Left cardiac atrium (tissue), 4 donors: ENCODE measurements around the gene IQSEC1. TPM values are rescaled to one million over a fixed set of nuclear protein-coding genes. Genes with fewer than 3 reads are reported as not detected.

Source experiments
- ATAC-seq, 2 donors: fragments of 200-7000 bp; cut with Tn5 transposase; one replicate each; pipeline ENCODE4 v1.9.1; 2020; ENCODE audit warnings: mild to moderate bottlenecking in 2 of 2, moderate library complexity in 2 of 2
- DNase-seq: peaks from one replicate; pipeline ENCODE4 v3.0.0-alpha.2; 2020
- intact Hi-C, 2 donors: fragments of 100-400 bp; cut with DNase I; formaldehyde crosslinking; loops; one replicate each; pipeline versions ENCODE4 v1.14.1 to v1.15.1; 2022 to 2023
- total RNA-seq, 2 donors: library from RNA; stranded (reverse); fragmentation: NEBNext Ultra II Directional; extraction: Animal tissue kit (Norgen Biotek cat#: 25700); gene quantifications; one replicate each; pipeline ENCODE4 v1.2.1, GENCODE V29; 2021
- donor health status: DM: no; HTN: yes; CAD: no.
- donor health status: DM: no; HTN: yes; CAD: no; lungs with severe emphysema.
- donor health status: DM: yes; HTN: yes; CAD: no.
- donor health status: Dilated cardiomyopathy.

Gene IQSEC1
- total RNA-seq, 2 donors from 2014 or later, result 58.8 to 73.7 TPM

DNA sequence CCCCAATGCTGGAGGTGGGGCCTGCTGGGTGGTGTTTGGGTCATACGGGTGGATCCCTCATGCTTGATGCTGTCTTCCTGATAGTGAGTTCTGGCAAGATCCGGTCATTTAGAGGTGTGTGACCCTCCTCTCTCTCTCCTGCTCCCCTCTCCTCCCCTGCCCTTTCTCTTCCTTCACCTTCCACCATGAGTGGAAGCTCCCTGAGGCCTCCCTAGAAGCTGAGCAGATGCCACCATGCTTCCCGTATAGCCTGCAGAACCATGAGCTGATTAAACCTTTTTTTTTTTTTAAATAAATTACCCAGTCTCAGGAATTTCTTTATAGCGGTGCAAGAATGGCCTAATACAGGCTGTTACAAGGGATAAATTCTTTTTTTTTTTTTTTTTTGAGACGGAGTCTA is 36.3 kb upstream of the IQSEC1 start:
- DNase-seq, result no peak
- no peak for ATAC-seq
- intact Hi-C loops, result no loop called here

DNA sequence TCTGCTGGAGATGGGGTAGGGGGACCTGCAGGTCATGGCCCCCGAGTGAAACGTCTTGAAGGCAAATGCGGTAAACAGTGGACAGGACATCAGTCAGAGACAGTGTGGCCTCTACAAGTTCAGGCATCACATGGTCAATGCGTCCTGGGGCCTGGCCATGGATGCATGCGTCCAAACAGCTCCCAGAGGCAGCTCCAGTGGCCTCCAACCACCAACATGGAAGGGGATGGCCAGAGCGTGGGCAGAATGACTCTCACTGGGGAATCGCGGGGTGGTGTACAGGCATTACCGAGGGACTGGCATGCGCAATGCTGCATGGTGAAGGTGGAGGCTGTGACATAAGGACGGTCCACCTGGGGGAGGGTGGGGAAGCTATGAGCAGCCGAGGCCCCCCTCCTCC is 35.6 kb upstream of the IQSEC1 start:
- ATAC-seq, result no peak
- intact Hi-C loops, result no loop called here
- peak; percentile 6 for DNase-seq

DNA sequence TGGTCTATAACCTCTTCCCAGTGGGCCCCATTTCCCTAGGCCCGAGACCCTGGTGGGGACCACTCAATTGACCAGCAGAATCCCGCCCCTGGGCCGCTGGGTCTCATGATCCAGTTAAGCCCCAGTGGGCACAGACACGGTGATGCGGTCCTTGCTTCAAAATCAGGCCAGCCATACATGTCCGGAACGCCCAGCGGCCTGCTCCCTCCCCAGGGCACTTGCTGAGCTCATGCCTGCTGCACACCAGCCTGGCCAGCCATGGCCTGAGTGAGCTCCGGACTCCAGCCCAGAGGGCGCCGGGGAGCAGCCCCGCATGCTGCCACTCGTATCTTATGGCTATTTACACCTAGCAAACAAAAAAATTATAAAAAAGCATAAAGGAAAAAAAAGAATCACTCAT is 34.4 kb upstream of the IQSEC1 start:
- no peak for ATAC-seq
- peak; percentile 15 for DNase-seq
- intact Hi-C loops, result no loop called here

DNA sequence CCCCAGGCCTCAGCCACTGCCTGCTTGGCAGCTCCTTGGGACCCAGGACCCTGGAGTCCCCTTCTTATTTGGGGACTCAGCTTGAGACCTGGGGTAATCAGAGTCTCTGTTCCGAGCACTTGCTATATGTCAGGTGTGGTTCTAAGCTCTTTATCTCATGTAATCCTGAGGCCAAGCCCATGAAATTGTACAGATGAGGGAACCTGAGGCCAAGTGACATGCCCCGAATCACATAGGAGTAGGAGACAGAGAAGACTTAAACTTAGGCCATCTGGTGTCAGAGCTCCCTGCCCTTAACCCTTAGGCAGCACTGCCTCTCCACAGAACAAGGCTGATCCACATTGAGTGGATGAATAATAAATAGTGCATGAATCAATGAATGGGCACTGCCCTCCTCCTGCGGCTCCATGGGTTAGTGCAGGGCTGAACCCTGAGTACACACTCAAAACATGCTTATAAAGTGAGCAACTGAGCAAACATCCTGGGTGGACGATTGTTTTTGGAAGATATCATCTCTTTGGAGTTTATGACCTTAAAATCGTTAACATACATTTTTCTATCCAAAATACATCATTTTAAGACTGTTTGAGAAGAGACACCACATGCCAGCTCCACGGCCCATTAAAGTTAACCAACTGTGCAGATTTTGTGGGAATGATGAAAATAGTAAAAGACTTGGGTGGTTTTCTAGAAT is 33.2 kb upstream of the IQSEC1 start:
- intact Hi-C loops, result no loop called here

DNA sequence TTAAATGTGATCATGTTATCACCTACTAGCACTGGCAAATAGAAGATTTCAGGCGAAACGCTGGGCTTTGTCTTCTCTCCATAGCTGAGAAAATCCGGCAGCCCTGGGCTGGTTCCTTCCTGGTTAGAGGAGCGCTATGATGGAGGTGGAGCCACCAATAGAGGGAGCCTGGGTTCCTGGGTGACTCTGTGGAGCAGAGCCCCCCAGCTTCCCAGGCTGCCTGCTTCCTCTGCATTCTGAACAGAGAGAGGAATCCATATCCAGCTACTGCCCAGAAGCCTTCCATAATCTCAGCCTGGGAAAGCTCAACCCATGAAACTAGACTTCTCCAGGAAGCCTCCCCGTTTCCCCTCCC is 32.6 kb upstream of the IQSEC1 start:
- ATAC-seq, result no peak
- intact Hi-C loops, result no loop called here
- DNase-seq, result peak; percentile 1

More for the DNA sequence above, 33.2 kb upstream of the IQSEC1 start:
- DNase-seq (peak; percentile 3), ATAC-seq (no peak)

DNA sequence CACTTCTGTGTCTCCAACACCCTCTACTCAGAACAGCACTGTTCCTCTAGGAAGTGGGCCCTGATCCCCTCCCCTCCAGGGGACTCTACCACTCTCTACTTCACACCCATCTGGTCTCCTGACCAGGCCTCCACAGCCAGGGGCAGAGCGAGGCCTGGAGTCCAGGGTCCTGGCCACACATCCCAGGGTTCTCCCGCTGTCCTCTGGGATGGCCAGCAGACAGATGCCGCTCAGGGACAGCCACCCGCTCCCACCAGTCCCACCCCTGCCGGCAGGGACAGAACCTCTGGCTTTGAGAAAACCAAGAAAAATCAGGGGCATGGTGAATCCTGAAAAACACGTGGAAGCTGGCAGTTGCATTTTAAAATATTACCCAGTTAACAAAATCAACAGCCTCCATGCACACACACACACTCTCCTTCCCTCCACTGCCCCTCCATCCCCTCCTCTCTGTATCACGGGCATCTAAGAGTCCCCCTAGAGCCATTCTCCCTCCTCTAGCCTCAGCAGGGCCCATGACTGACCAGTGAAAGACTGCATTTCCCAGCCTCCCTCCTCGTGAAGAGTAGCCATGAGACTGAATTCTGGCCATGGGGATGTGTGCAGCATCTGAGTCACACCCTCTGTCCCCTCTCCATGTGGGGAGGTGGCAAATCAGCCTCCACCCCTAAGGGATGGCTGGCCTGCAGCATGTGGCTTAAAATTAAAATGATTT is 32.1 kb upstream of the IQSEC1 start:
- DNase-seq (peak; percentile 3), ATAC-seq (no peak)
- intact Hi-C loops, result no loop called here

DNA sequence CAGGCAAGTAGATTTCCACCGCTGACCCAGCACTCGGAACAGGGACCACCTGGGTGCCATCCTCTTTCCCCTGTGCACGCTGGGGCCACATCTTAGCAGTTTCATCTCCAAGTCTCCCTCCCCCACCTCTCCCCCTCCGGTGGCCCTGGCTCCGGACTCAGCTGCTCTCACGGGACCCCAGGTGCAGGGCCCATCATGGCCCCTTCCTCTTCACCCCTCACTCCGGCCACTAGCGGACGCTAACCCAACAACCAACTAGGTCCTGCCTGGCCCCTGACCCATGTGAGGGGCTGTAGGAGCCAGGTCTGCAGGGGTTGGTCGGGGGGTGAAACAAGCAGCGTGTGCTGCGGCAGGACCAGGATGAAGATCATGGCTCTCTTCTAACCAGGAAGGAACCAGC is 31.3 kb upstream of the IQSEC1 start:
- DNase-seq (peak; percentile 6), ATAC-seq (no peak)
- intact Hi-C loops, result no loop called here

DNA sequence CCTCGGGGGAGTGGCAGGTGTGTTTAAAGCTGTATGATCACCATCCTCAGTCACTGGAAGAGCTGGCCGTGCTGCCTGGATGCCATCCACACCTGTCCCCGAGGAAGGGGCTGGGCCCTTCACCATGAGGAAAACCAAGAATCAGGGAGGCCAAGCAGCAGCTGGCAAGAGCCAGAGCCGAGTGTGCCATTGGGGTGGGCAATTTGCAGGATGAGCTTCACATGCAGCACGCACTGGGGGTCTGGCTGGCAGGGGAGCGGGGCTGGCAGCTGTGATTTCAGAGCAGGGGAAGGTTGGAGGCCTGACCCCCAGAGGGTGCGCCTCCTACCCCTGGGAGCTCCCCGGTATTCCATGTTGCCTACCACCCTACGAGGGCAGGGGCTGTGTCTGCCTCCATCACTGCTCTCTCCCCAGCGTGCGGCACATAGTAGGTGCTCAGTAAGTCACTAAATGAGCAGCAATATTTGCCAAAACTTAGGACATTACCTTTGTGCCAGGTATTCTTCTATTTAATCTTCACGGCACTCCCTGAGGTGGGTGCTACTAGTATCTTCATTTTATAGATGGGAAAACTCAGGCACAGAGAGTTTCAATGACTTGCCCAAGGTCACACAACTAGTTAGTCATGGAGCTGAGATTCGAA is 30.3 kb upstream of the IQSEC1 start:
- no peak for DNase-seq
- ATAC-seq, result no peak
- intact Hi-C loops, result no loop called here

DNA sequence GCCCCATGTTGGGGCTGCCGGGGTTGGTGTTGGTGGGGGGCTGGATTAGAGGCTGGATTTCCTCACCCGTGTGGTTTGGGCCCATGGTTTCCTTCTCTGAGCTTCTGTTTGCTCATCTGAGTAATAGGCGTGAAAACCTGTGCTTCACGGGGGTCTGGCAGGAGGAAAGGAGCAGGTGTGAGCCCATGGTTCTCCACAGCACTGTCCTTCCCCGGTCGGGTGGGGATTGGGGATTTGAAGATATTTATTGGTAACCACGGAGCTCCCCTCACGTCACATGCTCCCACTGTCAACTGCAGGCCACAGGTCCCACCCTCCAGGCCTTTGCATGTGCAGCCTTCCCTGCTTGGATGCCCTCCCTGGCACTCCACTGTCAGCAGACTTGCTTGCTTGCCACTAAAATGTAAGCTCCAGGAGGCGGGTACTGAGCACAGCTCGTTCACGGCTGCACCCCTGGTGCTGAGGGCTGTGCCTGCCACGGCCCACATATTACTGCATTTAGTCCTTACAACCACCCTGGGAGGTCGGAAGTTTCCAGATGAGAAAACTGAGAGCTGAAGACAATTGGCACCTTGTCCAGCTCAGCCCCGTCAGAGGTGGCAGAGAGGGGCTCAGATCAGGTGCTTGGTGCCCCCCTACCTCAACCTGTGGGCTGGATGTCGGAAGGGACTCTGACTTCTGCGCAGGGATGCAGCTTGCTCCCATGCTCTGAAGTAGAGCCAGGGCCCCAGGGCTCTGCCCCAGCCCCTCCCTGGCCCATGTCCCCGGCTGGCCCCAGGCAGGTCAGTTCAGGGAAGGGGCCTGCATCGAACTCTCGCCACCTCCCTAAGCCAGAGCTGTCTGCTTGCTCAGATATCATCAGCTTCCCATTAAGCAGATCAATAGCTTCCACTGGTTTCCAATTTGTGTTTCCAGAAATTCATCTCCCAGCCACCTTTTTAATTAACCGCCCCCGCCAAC is 29.4 kb upstream of the IQSEC1 start:
- intact Hi-C loops, result no loop called here
- peak in 1 of 2 donors; percentile 35 for ATAC-seq
- no peak for DNase-seq

DNA sequence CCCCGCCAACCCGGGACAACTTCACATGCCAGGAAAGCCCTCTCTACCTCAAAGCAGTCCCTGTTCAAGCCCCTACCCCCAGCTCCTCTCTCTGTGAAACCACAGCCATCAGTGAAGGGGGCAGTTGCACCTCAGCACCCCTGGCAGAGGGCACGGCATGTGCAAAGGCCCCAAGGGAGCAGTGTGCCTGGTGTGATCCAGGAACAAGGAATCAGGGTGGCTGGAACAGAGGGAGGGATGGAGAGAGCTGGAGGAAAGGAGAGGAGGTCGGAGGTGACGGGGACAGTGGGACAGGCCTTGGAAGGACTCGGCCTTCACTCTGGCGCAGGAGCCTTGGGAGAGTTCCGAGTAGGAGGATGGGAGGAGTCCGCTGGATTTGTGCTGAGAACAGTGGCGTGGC is 26.5 kb upstream of the IQSEC1 start:
- ATAC-seq (peak in 1 of 2 donors; percentile 79), DNase-seq (no peak)
- intact Hi-C loops, result loop anchor here in 1 of 2 donors (10.0 kb wide), 2 partner anchors 185 to 545 kb away; no protein-coding TSS in a partner anchor

DNA sequence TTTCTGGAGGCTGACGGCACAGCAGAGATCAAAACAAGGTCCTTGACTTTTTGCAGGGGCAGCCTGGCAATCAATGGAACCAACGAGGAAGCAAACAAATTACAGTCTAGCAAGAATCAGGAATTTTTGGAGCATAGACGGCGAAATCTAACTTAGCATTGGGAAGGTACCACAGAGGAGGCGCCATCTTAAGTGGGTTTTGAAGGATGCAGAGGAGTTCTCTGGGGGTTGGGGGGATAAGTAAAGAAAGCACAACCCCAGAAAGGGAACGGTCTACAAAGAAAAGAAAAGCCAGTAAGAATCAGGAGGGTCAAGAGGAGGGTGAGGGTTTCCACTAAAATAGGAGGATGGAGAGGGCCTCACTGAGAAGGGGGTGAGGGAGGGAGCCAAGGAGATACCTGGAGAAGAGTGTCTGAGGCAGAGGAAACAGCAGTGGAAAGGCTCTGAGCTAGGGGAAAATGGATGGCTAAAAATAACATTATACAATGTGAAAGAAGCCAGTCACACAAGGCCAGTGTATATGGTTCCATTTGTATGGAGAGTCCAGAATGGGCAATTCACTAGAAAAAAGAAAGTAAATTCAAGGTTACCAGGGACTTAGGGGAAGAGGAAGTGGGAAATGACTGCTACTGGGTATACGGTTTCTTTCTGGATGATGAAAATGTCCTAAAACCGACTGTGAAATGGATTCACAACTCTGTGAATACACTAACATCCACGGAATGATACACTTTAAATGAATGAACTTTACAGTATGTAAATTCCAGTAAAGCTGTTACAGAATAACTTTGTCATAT is 25.2 kb upstream of the IQSEC1 start:
- no peak for DNase-seq
- no peak for ATAC-seq
- intact Hi-C loops, result loop anchor here in 1 of 2 donors (10.0 kb wide), 2 partner anchors 186 to 546 kb away; no protein-coding TSS in a partner anchor

DNA sequence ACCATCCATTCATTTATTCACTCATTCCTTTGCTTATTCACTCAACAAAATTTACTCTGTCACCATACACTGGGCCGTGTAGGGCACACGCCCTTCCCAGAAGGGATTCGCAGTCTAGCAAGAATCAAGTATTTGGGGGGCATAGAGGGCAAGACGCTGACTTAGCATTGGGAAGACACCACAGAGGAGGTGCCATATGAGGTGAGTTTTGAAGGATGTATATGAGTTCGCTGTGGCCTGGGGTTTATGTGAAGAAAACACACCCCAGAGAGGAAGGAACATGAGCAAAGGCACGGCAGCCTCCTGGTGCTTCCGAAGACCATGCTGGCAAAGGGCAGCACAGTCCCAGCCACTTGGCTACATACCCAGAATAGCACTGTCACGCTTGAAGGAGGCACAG is 23.1 kb upstream of the IQSEC1 start:
- intact Hi-C loops, result loop anchor here in 1 of 2 donors (10.0 kb wide), 2 partner anchors 188 to 548 kb away; no protein-coding TSS in a partner anchor
- no peak for ATAC-seq
- no peak for DNase-seq

DNA sequence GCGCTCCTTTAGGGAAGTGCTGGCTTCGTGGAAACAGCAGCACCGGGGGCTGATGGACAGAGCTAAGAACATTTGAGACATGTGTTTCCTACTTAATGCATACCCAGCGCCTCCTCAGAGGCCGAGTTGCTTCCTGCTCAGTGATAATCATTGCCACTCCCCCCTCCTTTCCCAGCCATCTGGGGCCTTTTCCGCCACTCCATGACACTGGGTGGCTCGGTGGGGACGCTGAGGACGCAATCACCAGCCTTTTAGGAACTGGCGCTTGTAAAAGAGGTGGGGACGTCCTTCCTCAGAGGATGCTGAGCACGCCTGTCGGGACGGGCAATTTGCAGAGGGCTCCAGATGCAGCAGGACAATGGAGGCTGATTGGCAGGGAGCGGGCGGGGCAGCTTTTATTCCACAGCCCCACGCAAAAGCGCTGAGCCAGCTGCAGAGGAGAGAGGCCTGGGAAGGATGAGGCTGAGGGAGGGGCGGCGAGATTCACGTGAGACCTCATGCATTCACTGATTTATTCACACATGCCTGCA is 22.2 kb upstream of the IQSEC1 start:
- ATAC-seq (no peak), DNase-seq (no peak)
- intact Hi-C loops, result loop anchor here in 1 of 2 donors (10.0 kb wide), 2 partner anchors 189 to 549 kb away; no protein-coding TSS in a partner anchor

DNA sequence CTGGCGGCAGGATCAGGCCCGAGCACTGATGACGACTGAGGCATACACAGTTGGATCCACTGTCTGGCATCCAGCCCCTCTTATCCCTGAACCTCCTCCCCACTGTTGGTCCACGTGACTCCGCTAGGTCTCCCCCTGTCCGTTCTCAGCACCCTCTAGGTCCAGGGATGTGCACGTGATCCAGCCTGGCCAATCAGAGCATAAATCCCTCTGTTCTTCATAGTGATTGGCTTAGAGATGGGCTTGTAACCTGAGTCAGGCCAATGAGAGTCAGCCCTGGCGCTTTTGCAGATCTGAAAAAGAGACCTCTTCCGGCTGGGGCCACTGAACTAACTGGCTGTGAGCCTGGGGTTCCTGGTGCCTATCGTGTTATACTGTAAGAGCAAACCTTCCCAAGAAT is 20.5 kb upstream of the IQSEC1 start:
- intact Hi-C loops, result loop anchor here (2.0 to 10.0 kb wide), 5 partner anchors 191 to 557 kb away; no protein-coding TSS in a partner anchor
- no peak for DNase-seq

DNA sequence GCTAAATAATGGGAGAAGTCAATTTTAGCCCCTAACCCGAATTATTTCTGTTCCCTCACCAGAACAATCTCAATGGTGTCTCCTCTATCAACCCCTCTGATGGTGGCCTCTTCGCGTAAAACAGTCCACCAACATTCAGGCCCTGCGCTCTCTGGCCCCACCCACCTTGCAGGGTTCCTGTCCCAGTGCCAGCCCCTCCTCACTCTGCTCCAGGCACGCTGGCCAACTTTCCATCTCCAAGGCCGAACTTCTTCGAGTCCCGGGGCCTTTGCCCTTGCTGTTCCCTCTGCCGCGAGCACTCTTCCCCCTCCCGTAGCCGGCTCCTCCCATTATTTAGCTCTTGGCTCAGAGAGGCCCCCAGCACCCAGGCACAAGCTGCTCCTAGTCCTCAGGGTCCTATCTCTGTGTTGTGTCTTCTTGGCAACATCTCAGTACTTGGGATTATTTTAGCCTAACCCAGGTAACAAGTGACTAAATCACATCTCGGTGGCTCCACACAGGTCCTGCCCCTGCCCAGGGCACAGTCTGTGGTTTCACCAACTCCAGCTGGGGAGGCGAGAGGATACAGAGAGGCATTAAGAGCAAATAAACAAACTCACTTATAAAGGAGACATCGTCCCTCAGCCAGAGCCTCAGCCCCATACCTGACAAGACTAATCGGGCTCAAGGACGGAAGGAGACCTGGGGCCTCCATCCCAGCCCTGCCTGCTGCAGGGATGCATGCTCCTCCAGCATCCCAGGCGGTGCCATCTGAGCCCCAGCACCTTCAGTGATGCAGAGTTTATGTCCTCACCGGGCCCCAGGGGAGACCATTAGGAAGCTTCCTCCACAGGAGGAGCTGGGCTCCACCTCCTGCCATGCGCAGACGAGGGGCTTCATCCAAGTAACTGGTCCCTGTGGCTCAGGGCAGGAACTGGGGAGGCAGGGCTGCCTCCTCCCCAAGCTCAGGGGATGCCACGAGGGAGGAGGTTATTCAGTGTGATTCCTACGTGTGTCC is 19.7 kb upstream of the IQSEC1 start:
- DNase-seq, result peak; percentile 86
- intact Hi-C loops, result loop anchor here (2.0 to 10.0 kb wide), 5 partner anchors 192 to 558 kb away; no protein-coding TSS in a partner anchor
- peak; percentile 62 to 77 for ATAC-seq

More for the DNA sequence above, 20.5 kb upstream of the IQSEC1 start:
- no peak for ATAC-seq

DNA sequence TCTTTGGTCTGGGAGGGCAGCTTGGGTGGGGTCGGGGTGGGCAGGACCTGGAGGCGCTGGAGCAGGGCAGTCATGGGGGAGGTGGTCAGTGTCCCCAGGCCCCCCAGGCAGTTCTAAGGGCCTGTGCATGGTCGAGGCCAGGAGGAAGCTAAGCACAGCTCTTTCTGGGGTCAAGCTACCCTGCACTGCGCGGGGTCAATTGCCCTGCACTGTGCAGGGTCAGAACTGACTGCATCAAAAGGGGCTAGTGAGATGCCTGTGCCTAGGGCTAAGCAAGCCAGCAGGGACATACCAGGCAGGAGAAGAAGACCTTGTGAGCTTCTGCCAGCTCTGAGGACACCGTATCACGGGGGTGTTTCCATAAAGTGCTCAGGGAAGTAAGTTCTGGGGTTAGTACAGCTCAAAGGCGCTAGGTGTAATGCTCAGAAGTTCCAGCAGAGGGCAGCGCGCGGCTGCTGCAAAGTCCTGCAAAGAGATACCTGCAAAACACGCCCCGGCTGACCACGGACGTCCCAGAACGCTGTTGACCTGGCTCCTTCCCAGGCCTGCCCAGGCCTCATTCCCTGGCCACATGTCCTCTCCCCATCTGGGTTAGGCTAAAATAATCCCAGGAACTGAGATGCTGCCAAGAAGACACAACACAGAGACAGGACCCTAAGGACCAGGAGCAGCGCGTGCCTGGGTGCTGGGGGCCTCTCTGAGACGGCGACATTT is 18.8 kb upstream of the IQSEC1 start:
- DNase-seq (peak; percentile 85), ATAC-seq (peak; percentile 77 to 86)
- intact Hi-C loops, result loop anchor here (2.0 to 10.0 kb wide), 5 partner anchors 193 to 559 kb away; no protein-coding TSS in a partner anchor
